AG04449 (cell line): ENCODE measurements around the gene TMTC2.

Source experiments
- CTCF ChIA-PET: fragments of 350-600 bp; formaldehyde crosslinking; extraction: SDS; loops from one replicate; lab custom pipeline; 2021; ENCODE audit warnings: antibody characterized with exemption; lab: Yijun Ruan, JAX
- POLR2A ChIA-PET: fragments of 400-600, 350-600 bp; formaldehyde crosslinking; extraction: SDS; loops from one replicate; lab custom pipeline; 2020; ENCODE audit warnings: antibody characterized with exemption, inconsistent platforms; lab: Yijun Ruan, JAX
- DNase-seq: peaks from one replicate; pipeline ENCODE4 v3.0.0-alpha.2; 2010; ENCODE audit warnings: low read depth, low spot score
- H3K4me3 ChIP-seq: 2 replicates; pipeline ENCODE4 v1.5.1; 2011; ENCODE audit warnings: low read depth, mild to moderate bottlenecking, control low read depth, low read length
- TF ChIP-seq, protein P1 (sequence below): IDR thresholded peaks from one replicate; pipeline ENCODE4 v1.5.1; 2011; ENCODE audit warnings: mild to moderate bottlenecking, moderate library complexity, low read length, control low read depth, inconsistent platforms; ENCODE audit not compliant: insufficient read depth; ENCODE audit errors: missing control alignments

Gene TMTC2

DNA sequence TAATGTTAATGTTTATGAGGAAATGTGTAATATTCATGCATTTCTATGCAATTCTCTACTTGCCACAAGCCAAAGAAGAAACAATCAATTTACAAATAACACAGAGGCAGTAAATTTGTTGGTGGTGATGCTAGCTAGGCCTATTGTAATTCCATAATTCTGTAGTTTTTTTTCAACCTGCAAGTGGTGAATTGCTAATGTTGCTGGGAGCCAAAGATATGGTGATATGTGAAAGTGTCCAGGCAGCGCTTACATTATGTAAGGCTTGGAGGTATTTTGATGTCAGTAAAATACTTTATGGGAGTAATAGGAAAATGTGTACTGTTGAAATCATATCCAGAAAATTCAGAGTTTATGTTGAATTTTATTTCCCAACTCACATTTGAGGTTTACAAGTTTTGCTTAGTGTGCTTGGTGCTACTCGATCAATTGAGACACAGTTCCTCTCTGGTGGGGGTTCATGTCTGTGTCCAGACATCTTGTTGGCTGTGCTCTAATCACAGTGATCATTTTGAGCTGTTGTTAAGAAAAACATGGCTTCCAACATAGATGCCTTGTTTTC, 23.2 kb downstream of the TMTC2 start:
- DNase-seq, result no peak
- ChIA-PET CTCF (no interaction called here), POLR2A (no interaction called here)
- TF ChIP-seq, protein P1, sequence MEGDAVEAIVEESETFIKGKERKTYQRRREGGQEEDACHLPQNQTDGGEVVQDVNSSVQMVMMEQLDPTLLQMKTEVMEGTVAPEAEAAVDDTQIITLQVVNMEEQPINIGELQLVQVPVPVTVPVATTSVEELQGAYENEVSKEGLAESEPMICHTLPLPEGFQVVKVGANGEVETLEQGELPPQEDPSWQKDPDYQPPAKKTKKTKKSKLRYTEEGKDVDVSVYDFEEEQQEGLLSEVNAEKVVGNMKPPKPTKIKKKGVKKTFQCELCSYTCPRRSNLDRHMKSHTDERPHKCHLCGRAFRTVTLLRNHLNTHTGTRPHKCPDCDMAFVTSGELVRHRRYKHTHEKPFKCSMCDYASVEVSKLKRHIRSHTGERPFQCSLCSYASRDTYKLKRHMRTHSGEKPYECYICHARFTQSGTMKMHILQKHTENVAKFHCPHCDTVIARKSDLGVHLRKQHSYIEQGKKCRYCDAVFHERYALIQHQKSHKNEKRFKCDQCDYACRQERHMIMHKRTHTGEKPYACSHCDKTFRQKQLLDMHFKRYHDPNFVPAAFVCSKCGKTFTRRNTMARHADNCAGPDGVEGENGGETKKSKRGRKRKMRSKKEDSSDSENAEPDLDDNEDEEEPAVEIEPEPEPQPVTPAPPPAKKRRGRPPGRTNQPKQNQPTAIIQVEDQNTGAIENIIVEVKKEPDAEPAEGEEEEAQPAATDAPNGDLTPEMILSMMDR, result no peak
- H3K4me3 ChIP-seq, result no peak overlapping the region

DNA sequence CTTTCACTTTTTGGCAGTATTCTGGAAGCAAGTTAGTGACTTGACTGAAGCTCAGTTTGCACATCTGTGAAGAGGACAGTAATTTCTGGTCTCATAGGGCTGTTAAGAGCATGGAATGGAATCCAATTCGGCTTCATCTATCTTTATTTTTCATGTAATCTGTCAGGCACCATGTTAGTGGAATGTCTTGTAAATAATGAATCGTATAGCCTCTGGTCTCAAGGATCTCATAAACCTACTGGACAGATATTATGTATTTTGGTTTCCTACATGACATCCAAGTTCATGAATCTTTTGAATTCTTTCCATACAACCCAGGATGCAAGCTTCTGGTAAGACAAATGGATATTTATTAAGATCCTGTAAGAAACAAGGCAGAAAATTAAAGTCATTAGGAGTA, 24.0 kb downstream of the TMTC2 start:
- no peak overlapping the region for H3K4me3 ChIP-seq
- ChIA-PET CTCF (no interaction called here), POLR2A (no interaction called here)
- TF ChIP-seq, protein P1, result no peak
- DNase-seq, result no peak

DNA sequence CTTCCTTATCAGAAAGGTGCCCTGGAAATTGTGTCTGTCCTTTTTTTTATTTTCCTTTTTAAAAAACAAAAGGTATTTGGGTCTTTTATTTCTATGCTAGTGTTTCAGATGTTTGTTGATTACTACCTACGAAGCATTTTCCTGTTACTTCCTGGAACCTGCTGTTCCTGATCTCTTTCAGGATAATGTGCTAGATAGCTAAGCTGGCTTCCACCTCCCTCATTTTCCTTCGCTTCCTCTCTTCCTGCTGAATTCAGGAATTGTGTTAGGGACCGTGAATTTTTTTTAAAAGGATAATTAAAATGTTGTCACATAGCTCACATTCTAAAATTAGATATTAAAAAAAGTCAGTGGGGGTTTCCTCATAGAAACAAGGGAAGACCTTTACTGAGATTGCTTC, 27.7 kb downstream of the TMTC2 start:
- POLR2A ChIA-PET, result no interaction called here

DNA sequence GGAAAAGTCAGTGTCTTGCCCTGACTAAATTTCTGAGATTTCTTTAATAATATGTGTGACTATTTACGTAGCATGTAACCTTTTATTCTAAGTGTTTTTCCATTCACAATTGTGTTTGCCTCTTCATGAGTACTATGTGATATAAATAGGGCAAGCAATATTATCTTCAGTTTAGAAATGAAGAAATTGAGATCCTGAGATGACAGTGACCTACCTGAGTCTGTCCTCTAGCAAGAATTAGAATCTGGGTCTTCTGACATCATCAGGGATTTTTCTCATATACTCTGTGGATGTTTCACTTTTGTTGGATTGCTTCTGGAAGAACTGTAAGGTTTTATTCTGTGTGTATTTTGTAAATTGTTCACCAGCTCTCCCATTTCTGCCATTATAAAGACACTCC, 35.0 kb downstream of the TMTC2 start:
- POLR2A ChIA-PET, result no interaction called here
- no peak for DNase-seq
- CTCF ChIA-PET, result no interaction called here
- no peak overlapping the region for H3K4me3 ChIP-seq
- TF ChIP-seq, protein P1, result no peak

More for the DNA sequence above, 27.7 kb downstream of the TMTC2 start:
- no peak overlapping the region for H3K4me3 ChIP-seq
- CTCF ChIA-PET, result no interaction called here
- no peak for DNase-seq
- TF ChIP-seq, protein P1, result no peak

DNA sequence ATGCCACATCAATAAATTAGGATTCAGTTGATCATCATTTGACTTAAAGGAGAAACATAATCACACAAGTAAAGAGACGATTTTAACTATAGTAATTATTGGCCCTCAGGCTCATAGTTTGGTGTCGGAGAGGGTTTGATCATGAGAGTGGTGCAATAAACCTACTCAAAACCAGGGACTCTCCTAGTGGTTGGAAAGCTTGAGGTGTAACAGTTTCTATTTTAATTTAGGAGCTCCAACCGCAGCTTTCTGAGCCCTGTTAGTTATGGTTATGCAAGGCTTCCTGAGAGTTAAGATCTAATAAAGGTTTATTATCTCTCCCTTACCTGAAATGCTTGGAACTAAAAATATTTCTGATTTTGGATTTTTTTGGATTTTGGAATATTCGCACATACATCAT, 36.4 kb downstream of the TMTC2 start:
- H3K4me3 ChIP-seq, result no peak overlapping the region
- TF ChIP-seq, protein P1, result no peak
- ChIA-PET CTCF (no interaction called here), POLR2A (no interaction called here)
- no peak for DNase-seq

DNA sequence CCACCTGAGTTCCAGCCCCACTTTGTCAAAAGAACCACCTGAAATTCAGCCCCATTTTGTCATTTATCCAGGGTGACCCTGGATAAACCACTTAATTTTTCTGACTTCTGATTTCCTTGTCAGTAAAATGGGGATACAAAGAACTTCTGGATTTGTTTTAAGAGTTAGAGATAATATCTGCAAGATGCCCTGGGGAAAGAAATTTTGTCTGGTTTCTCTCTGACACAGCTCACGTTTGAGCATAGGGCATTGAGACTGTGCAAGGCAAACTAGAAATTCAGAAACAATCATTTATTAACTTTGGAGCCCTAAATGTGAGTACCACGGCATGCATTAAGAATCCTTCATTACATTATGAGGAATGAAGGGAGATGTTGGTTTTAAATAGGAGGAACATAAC, 37.2 kb downstream of the TMTC2 start:
- CTCF ChIA-PET, result no interaction called here
- POLR2A ChIA-PET, result no interaction called here
- TF ChIP-seq, protein P1, result no peak
- H3K4me3 ChIP-seq, result no peak overlapping the region
- no peak for DNase-seq
